GM15510 (cell line): Measurements from ENCODE around the gene UBE3B.

ENCODE experiments used
- POLR2A ChIP-seq: IDR thresholded peaks from 3 replicates; pipeline ENCODE4 v1.6.1; 2011; ENCODE audit warnings: borderline replicate concordance; ENCODE audit not compliant: insufficient read length; ENCODE audit errors: extremely low read depth

Gene UBE3B

GRCh38 chr12:109480356-109480755 lies 2.9 kb downstream of the UBE3B start:
- no peak for TF ChIP-seq POLR2A

- TF ChIP-seq POLR2A, result no peak
These were observed 4.4 kb downstream of the UBE3B start for GRCh38 chr12:109481863-109482262.

GRCh38 chr12:109482491-109482890 lies 5.1 kb downstream of the UBE3B start:
- TF ChIP-seq POLR2A, result no peak

- no peak for TF ChIP-seq POLR2A
These were observed 5.5 kb downstream of the UBE3B start for GRCh38 chr12:109482894-109483293.

- TF ChIP-seq POLR2A, result no peak
These were observed 5.9 kb downstream of the UBE3B start for GRCh38 chr12:109483346-109483745.

GRCh38 chr12:109485201-109485600 lies 7.8 kb downstream of the UBE3B start:
- TF ChIP-seq POLR2A, result no peak

GRCh38 chr12:109487181-109488050 lies 10.0 kb downstream of the UBE3B start:
- TF ChIP-seq POLR2A, result no peak

GRCh38 chr12:109488051-109488665 lies 10.7 kb downstream of the UBE3B start:
- TF ChIP-seq POLR2A, result no peak

GRCh38 chr12:109489016-109489954 lies 11.9 kb downstream of the UBE3B start:
- TF ChIP-seq POLR2A, result no peak

- no peak for TF ChIP-seq POLR2A
These were observed 12.6 kb downstream of the UBE3B start for GRCh38 chr12:109489955-109490565.

- TF ChIP-seq POLR2A, result no peak
These were observed 14.2 kb downstream of the UBE3B start for GRCh38 chr12:109491671-109492070.

GRCh38 chr12:109492371-109492770 lies 14.9 kb downstream of the UBE3B start:
- TF ChIP-seq POLR2A, result no peak

- no peak for TF ChIP-seq POLR2A
These were observed 15.7 kb downstream of the UBE3B start for GRCh38 chr12:109493090-109493489.

GRCh38 chr12:109493938-109494337 lies 16.5 kb downstream of the UBE3B start:
- no peak for TF ChIP-seq POLR2A
